GM19324 (cell line): Measurements from ENCODE around the gene ZBTB47.

Source experiments
- ATAC-seq: cut with Tn5 transposase; IDR thresholded peaks from one replicate; pipeline ENCODE4 v1.9.1; 2021; ENCODE audit warnings: mild to moderate bottlenecking, moderate library complexity; ENCODE audit not compliant: unreplicated experiment, low FRiP score

ZBTB47 gene

DNA sequence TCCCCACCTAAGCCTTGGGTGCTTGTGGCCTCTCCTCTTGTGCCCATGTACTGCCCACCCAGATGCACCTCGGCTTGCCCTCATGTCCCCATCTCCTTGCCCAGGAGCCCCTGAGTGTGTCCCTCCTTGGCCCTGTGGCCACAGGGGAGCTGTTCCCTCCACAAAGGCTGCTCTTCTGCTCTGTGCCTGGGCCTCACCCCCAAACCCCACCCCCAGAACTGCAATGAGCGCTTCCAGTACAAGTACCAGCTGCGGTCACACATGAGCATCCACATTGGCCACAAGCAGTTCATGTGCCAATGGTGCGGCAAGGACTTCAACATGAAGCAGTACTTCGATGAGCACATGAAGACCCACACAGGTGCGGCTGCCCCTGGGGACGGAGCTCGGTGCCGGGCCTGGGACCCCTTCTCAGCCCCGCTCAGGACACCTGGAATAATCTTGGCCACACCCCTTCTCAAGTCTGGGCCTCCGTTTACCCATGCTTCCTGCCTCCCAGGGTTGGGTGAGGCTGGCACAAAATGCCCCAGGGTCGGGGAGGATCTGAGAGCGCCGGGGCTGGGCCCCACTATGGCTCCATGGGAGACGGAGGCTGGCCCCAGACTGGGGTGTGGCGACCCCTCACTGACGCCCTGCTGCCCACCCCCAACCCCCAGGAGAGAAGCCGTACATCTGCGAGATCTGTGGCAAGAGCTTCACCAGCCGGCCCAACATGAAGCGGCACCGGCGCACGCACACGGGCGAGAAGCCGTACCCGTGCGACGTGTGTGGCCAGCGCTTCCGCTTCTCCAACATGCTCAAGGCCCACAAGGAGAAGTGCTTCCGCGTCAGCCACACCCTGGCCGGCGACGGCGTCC is 10.3 kb downstream of the ZBTB47 start:
- ATAC-seq, result no peak

DNA sequence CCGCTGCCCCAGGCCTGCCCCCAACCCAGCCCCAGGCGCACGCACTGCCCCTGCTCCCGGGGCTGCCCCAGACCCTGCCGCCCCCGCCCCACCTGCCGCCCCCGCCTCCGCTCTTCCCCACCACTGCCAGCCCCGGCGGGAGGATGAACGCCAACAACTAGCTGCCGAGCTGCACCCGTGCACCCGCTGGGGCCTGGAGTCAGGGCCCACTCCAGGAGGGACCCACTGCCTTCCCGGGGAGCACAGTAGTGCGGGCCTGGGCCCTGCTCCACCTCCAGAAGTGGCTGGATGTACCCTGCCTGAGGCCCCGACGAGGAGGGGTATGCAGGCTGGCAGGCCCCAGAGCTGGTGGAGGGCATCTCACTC is 10.9 kb downstream of the ZBTB47 start:
- ATAC-seq, result no peak

DNA sequence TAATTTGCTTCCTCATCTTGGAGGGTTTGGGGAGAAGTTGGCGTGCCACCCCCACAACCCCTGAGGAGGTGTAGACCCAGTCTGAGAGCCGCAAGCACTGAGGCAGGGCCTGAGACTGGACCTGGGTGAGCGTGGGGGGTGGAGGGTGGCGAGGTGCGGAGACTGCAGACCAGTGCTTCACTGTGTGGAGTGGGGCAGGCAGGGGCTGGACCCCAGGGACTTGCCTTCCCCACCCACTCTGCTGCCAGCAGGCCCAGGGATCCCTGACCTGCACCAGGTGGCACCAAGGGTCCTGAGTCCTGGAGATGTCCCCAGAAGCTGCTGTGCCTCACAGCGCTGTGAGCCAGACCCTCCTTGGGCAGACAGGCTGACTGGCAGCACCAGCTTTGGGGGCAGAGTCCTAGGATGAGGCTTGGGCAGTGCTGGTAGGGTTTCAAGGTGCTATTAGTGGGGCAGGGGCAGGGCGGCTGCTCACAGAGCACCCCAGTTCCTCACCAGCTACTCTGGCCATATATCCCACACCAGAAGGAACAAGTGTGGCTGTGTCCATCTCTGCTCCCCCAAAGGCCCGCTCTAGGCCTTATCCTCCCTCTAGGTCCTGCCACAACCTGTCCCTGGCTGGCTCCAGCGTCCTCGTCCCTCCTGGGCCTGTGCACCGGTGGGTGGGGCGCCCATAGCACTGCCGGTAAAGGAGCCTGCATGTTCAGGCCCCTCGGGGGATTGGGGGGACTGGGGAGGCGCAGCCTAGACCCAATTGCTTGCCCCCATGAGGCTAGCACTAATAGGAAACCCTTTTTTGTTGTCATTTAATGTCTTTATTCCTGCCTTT is 11.8 kb downstream of the ZBTB47 start:
- no peak for ATAC-seq

DNA sequence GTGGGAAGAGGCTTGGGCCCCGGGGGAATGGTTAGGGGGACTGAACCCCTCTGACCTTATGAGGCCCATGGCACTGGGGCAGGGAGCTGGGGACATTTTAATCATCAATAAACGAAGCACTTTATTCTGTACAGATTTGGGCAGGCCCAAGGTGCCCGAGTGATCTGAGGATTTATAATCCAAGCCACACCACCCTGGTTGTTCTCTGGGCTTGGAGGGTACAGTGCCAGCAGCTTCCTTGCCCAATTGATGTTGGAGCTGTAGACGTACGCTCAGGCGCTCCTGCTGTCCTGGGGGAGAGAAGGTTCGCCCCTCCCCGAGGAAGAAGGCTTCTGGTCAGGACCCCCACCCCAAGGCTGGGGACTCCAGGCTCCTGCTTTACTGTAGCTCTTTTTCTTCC is 12.5 kb downstream of the ZBTB47 start:
- ATAC-seq, result no peak

DNA sequence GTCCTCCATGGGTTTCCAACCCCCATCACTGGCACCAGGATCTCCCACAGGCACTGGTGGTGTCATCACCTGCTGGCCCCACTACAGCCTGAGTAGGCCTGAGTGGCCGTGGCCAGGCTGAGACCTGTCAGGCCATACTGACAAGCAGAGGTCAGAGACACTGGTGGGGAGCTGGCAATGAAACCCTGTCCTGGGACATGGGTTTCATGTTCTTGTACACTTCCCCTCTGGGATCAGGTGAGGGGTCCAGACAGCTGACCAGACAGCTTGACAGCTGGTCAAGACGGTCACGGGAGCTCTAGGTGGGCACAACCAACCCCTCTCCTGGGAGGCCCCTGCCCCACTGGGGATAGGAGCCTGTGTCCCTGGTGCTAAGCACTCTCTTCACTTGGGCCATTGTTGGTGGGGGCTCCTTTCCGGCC is 13.1 kb downstream of the ZBTB47 start:
- no peak for ATAC-seq

DNA sequence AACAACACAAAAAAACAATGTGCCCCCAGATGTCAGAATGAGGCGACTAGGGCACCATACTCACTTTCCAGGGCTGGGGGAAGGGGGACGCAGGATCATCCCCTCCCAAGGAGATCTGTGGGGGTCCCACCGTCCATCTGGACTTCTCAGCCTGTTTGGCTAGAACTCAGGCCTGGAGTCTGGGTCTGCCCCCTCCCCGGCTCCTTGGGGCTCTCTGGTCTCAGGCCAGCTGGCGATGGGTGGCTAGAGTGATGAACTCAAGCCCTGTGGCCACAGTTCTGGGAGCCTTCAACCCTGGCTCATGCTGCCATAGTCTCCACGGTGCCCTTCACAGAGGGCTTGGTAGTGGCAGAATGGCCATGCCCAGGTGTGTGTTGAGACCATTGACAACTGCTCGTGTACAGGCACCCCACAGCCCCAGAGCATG is 13.6 kb downstream of the ZBTB47 start:
- ATAC-seq, result no peak

DNA sequence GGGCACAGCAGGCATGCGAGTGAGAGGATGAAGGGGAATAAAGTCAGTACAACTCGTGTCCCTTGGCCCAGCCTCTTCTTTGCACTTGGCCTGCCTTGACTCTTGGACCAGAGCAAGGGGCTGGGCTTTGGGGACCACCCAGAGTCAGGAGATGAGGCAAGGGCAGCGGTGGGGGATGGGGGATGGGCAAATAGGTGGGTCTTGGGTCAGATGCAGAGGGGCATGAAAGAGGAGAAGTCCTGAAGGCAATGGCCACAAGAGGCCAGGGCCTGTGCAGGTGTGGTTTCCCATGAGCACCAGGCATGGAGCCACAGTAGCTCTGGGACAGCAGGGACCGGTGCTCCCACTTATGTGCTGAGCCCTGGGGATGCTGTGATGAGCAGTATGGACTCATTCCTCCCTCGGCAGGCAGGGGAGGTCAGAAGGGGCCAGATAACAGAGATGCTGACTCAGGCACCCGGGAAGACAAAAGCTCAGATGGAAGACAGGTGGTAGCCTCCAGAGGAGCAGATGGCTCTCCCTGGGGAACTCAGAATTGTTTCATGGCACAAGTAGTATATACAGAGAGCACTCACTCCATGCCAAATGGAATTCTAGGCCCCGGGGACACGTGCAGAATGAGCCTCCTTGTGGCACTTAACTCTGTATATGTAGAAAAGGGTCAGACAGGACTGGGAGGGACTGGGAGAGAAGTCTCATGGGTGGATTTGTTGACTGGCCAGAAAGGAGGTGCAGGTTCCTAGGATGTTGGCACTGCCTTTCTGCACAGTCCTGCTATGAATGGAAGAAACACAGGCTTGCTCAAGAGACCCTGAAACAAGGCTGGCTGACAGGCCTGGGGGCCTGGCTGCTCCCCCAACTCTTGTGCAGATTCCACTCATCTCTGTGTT is 14.3 kb downstream of the ZBTB47 start:
- ATAC-seq, result no peak

DNA sequence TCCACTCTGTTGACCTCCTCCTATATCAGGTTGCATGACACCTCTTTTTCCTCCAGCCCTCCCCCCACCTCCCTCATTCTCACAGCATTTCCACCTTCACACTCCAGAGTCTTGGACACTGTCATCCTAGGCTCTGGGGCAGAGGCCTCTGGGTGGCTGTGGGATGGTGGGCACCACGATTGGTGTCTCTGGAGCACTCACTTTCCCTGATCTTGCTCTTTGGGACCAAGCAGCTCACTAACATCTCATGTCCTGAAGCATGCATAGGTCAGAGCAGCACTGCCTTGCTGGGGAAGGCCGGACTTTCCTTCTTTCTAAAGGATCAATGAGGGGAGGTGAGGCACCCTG is 14.9 kb downstream of the ZBTB47 start:
- ATAC-seq, result no peak

DNA sequence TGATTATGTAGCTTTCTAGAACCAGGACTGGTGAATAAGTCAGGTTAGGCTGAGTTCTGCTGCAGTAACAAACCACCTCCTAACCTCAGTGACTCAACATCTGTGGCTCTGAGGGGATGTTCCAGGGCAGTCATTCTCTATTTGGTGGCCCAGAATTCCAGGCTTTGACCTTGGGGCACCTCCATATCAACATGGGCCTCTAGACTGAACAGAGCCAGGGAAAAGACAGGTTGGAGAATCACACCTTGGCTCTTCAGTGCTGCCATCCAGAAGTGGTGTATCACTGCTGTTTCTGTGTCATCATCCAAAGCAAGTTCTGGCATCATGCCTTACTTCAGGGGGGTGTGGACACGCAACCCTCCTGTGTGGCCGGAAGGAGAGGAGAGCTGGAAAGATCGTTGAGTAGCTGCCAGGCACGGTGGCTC is 15.3 kb downstream of the ZBTB47 start:
- no peak for ATAC-seq

DNA sequence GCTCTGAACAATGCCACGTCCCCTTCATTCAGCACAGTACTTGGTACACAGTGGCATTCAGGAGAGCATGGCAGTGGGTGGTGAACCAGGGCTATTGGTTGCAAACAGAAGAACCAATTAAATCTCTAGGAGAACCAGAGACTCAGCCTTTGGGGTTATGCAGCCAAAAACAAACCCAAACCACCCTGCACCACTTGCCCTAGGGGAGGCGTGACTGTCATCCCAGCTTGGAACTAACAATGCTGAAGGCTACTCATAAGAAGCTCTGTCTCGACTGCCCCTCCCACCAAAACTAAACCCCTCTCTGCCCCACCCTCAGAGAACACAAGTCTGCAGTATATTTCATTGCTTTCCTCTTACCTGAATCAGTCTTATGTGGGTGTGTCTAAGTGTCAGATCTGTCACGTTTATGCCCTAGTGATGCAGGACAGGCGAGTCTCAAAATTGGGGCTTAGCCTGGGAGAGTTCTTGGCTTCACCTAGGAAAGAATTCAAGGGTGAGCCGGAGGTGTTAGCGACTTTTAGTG is 16.6 kb downstream of the ZBTB47 start:
- no peak for ATAC-seq

DNA sequence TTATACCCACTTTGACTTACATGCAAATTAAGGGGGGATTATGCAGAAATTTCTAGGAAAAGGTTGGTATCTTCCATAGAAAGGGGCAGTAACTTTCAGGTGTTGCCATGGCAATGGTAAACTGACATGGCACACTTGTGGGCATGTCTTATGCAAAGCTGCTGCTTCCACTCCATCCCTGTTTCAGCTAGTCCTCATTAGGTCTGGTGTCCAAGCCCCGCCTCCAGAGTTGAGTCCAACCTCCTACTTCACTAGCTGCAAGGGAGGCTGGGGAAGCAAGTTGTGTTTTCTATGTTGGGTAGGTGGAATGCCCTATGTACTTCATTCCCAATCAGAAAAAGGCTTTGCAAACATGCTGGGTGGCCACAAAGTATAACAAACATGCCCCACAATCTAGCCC is 17.2 kb downstream of the ZBTB47 start:
- ATAC-seq, result no peak

DNA sequence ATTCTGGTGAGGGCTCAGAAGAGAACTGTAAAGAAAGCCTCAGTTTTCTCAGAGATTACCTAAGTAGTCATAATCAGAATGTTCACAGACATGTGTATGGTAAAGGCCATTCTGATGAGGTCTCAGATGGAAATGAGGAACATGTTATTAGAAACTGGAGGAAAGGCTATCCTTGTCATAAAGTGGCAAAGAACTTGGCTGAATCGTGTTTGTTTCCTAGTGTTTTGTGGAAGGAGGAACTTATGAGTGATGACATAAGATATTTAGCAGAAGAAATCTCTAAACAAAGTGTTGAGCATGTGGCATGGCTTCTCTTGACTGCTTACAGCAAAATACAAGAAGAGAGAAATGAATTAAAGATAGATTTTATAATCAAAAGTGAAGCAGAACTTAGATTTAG is 19.0 kb downstream of the ZBTB47 start:
- ATAC-seq, result no peak

DNA sequence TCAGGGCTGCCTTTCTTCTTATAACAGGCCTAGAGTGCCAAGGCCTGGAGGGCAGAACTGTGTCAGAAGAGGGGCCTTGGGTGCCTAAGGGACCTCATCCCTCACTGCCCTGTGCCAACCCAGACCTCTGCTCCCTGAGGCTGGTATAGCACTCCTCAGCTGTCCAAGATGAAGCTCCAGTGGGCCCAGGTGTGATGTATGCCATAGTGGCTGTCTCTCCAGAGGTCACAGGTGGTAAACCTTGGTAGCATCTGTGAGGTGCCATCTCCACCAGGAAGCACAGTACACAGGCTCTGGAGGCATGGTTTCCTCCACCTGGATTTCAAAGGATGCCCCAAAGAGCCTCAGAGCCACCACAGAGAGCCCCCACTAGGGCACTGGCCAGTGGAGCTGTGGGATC is 19.6 kb downstream of the ZBTB47 start:
- ATAC-seq, result no peak

DNA sequence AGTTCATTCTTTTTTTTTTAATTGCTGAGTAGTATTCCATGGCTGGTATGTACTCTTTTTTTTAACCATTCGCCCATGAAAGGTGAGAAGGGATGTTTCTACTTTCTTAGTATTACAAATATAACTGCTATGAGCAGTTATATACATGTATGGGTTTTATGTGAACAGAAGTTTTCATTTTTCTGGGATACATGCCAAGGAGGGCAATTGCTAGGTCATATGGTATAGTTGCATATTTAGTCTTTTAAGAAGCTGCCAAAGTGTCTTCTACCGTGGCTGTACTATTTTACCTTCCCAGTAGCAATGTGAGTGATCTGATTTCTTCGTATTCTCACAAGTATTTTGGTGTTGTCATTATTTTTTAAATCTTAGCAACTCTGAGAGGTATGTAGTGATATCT is 20.6 kb downstream of the ZBTB47 start:
- no peak for ATAC-seq

DNA sequence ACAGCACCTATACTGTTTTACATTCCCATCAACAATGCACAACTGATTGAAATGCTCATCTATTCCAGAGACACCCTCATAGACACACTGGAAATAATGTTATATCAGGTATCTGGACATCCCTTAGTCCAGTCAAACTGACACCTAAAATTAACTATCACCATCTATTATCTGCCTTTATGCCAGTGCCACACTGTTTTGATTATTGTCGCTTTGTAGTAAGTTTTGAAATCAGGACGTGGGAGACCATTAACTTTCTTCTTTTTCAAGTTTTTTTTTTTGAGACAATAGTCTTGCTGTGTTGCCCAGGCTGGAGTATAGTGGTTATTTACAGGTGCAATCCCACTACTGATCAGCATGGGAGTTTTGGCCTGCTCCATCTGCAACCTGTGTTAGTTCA is 22.4 kb downstream of the ZBTB47 start:
- no peak for ATAC-seq

DNA sequence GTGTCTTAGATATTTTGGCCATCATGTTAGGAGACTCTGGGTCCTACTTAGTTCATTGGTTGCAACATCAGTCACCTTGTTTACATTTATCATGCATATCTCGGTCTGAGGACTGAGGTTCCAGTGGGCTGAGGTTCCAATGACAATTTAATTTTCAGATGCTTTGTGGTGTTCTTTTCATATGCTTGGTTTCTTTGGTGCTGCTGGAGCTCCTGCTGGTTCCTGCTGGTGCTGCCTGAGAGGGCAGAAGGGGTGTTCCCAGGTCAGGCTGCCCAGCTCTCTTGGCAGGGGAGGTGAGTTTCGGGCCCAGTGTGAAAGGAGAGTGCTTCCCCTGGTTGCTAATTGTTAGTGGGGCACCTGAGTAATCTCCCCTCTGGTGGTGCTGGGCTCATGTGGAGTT is 24.9 kb downstream of the ZBTB47 start:
- ATAC-seq, result no peak

DNA sequence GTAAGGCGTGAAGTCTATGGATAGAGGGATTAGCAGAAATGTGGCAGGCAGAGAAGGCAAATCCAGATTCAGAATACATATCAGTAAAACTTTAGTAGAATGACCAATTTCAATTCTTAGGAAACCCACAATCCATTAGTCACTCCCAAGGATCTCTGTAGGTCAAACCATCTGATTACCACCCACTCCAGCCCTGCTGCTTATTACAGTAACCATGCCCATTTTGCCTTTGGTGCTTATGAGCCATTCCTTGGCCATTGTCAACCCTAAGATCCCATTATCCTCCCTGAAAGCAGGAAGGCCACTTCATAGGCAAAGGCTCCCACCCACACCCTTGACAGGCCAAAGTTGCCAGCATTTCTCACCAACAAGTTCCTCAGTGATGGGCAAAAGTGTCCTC is 26.8 kb downstream of the ZBTB47 start:
- no peak for ATAC-seq

DNA sequence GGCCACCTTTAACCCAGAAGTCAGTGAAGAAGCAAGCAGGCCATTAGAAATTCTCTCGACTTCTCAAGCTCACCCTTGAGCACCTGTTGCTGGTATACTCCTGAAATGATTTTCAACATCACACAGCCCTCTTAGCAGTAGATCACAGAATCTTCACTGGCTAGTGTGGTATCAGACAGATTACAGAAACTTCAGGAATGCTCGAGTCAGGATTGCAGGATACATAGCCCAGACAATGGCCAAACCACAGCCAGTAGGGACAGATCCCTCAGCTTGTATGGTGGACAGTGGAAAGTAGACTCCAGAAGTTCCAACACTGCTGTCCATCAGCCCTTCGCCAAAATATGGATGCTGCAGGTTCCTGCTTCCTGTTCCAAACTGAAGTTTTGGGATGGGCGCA is 27.3 kb downstream of the ZBTB47 start:
- no peak for ATAC-seq

DNA sequence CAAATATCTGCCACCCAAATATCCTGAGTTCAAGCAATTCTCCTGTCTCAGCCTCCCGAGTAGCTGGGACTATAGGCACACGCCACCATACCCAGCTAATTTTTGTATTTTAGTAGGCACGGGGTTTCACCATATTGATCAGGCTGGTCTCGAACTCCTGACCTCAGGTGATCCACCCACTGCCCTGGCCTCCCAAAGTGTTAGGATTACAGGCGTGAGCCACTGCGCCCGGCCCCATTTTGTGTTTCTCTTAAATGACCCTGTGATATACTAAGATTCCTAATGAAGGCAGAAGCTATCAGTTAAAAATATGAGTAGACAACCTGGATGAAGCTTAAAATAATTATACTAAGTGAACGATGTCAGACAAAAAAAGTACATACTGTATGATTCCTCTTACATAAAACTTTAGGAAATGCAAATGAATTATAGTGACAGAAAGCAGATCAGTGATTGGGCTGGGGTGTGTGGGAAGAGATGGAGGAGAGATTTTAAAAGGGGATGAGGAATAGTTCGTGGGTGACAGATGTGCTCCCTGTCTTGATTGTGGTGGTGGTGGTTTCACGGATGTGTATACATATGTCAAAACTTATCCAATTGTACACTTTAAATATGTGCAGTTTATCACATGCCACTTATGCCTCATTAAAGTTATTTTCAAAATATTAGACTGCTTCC is 28.0 kb downstream of the ZBTB47 start:
- ATAC-seq, result no peak
